HepG2 (cell line): ENCODE results near the gene PPP1R3C. TPM values are rescaled to one million over a fixed set of nuclear protein-coding genes. Genes with fewer than 3 reads are reported as not detected.

Source experiments
- CTCF ChIP-seq: sonication (generic); formaldehyde crosslinking; IDR thresholded peaks from 2 replicates; pipeline ENCODE4 v1.5.0; 2020; ENCODE audit warnings: mild to moderate bottlenecking, missing genetic modification reagents, moderate library complexity
- FOSL1 ChIP-seq: sonication (generic); formaldehyde crosslinking; IDR thresholded peaks from 2 replicates; pipeline ENCODE4 v1.9.0; 2021; ENCODE audit warnings: missing genetic modification reagents, borderline replicate concordance
- FOXC1 ChIP-seq: sonication (generic); formaldehyde crosslinking; IDR thresholded peaks from 2 replicates; pipeline ENCODE4 v1.8.0; 2022; ENCODE audit warnings: mild to moderate bottlenecking, missing genetic modification reagents, borderline replicate concordance
- FOXK1 ChIP-seq: sonication (generic); formaldehyde crosslinking; IDR thresholded peaks from 2 replicates; pipeline ENCODE4 v1.4.0; 2020; ENCODE audit warnings: low read depth, missing genetic modification reagents, borderline replicate concordance
- HOXA5 ChIP-seq: sonication (generic); formaldehyde crosslinking; IDR thresholded peaks from 2 replicates; pipeline ENCODE4 v1.4.0; 2020; ENCODE audit warnings: missing genetic modification reagents
- NFKB2 ChIP-seq: sonication (generic); formaldehyde crosslinking; IDR thresholded peaks from 2 replicates; pipeline ENCODE4 v1.4.0; 2020; ENCODE audit warnings: missing genetic modification reagents, borderline replicate concordance
- POLR2AphosphoS2 ChIP-seq: IDR thresholded peaks from 2 replicates; pipeline ENCODE4 v1.6.1; 2011; ENCODE audit warnings: low read depth, low read length, improper control_type of control experiment
- RBM22 ChIP-seq: fragments of 200-400 bp; formaldehyde crosslinking; optimal IDR thresholded peaks from 2 replicates; pipeline ENCODE3; 2017; ENCODE audit warnings: mild to moderate bottlenecking, low read length, moderate library complexity
- SMC3 ChIP-seq: IDR thresholded peaks from 2 replicates; pipeline ENCODE4 v1.6.1; 2011; ENCODE audit warnings: low read length, improper control_type of control experiment
- SNAPC2 ChIP-seq: sonication (generic); formaldehyde crosslinking; IDR thresholded peaks from 2 replicates; pipeline ENCODE4 v1.8.1; 2022; ENCODE audit warnings: mild to moderate bottlenecking, missing genetic modification reagents
- TBX2 ChIP-seq: sonication (generic); formaldehyde crosslinking; IDR thresholded peaks from 2 replicates; pipeline ENCODE4 v1.5.0; 2020; ENCODE audit warnings: missing genetic modification reagents, mild to moderate bottlenecking, borderline replicate concordance
- TFAP4 ChIP-seq: sonication (generic); IDR thresholded peaks from 2 replicates; pipeline ENCODE4 v1.6.1; 2016; ENCODE audit warnings: low read depth, borderline replicate concordance
- TP53 ChIP-seq: sonication (generic); formaldehyde crosslinking; conservative IDR thresholded peaks from 2 replicates; pipeline ENCODE4 v1.4.0; 2020; ENCODE audit warnings: missing genetic modification reagents
- ZGPAT ChIP-seq: IDR thresholded peaks from 2 replicates; pipeline ENCODE4 v1.6.1; 2016; ENCODE audit warnings: mild to moderate bottlenecking
- ZNF224 ChIP-seq: sonication (generic); formaldehyde crosslinking; IDR thresholded peaks from 2 replicates; pipeline ENCODE4 v1.5.0; 2020; ENCODE audit warnings: mild to moderate bottlenecking, missing genetic modification reagents
- ZNF512 ChIP-seq: sonication (generic); formaldehyde crosslinking; IDR thresholded peaks from 2 replicates; pipeline ENCODE4 v1.4.0; 2020; ENCODE audit warnings: mild to moderate bottlenecking, missing genetic modification reagents
- ZNF766 ChIP-seq: sonication (generic); formaldehyde crosslinking; IDR thresholded peaks from 2 replicates; pipeline ENCODE4 v1.5.0; 2020; ENCODE audit warnings: missing genetic modification reagents, borderline replicate concordance
- ZNF788 ChIP-seq: sonication (generic); formaldehyde crosslinking; IDR thresholded peaks from 2 replicates; pipeline ENCODE4 v1.5.0; 2020; ENCODE audit warnings: mild to moderate bottlenecking, missing genetic modification reagents, borderline replicate concordance
- polyA plus RNA-seq, 8 experiments: library from polyadenylated mRNA; depleted of rRNA in 3 of 8; stranded (reverse) in 7 of 8; unstranded in 1 of 8; fragments of >200 nt; fragmentation: Illumina TruSeq in 4 of 8; extraction: Trizol in 4 of 8; gene quantifications; 2 replicates each; pipeline versions ENCODE4 v1.2.1 to v1.2.3, GENCODE V29; 2011 to 2016; ENCODE audit warnings: low read depth in 4 of 8, missing spikeins in 1 of 8, mixed read lengths in 1 of 8; ENCODE audit not compliant: insufficient read depth in 1 of 8
- total RNA-seq, 5 experiments: library from RNA; depleted of rRNA; stranded (reverse); fragments of >200 nt; fragmentation: Illumina TruSeq; extraction: Trizol; gene quantifications; 2 replicates each; pipeline ENCODE4 v1.2.3, GENCODE V29; 2016; ENCODE audit warnings: low read depth in 1 of 5

PPP1R3C gene
- total and polyA plus RNA-seq, 2 of the 13 experiments (the other 11 are each of a cell fraction or from before 2014, with no cell fraction given) = 13.3 to 14.8 TPM

GRCh38 chr10:91635401-91636400 lies 2.8 kb upstream of the PPP1R3C start (continued):
- TF ChIP-seq ZGPAT (CRISPR knock-in tag) (0 out of 2 replicates have a peak, but pooled peaks have one; percentile 14), CTCF (peak; percentile 90), HOXA5 (no peak), FOXK1 (CRISPR knock-in tag) (no peak), POLR2AphosphoS2 (no peak), RBM22 (no peak), SNAPC2 (CRISPR knock-in tag) (no peak), FOXC1 (CRISPR knock-in tag) (no peak), ZNF788 (CRISPR knock-in tag) (no peak), TFAP4 (no peak), FOSL1 (no peak), ZNF224 (CRISPR knock-in tag) (no peak), ZNF512 (CRISPR knock-in tag) (no peak), SMC3 (peak; percentile 97), NFKB2 (CRISPR knock-in tag) (no peak), TBX2 (CRISPR knock-in tag) (no peak), TP53 (CRISPR knock-in tag) (no peak), ZNF766 (CRISPR knock-in tag) (no peak)
